Neuron (in vitro differentiated cells): ENCODE measurements around the gene C1orf35.
A peak's percentile ranks its signal among the peaks of the same experiment; 100 is the strongest.

Experiments
- H2AFZ ChIP-seq: one replicate; pipeline ENCODE4 v1.6.1; 2013; ENCODE audit warnings: low read depth, mild to moderate bottlenecking, inconsistent platforms, low read length, moderate library complexity
- H3K27me3 ChIP-seq: one replicate; pipeline ENCODE4 v1.6.1; 2013; ENCODE audit warnings: low read length; ENCODE audit not compliant: insufficient read depth
- H3K36me3 ChIP-seq: one replicate; pipeline ENCODE4 v1.6.1; 2013; ENCODE audit warnings: low read length; ENCODE audit not compliant: insufficient read depth
- H3K4me1 ChIP-seq: one replicate; pipeline ENCODE4 v1.6.1; 2013; ENCODE audit warnings: low read length; ENCODE audit not compliant: insufficient read depth
- H3K4me3 ChIP-seq: 2 replicates; pipeline ENCODE4 v1.5.1; 2013; ENCODE audit warnings: mild to moderate bottlenecking, low read length, moderate library complexity
- H3K9me3 ChIP-seq: one replicate; pipeline ENCODE4 v1.6.1; 2013; ENCODE audit warnings: low read length

C1orf35 gene

DNA sequence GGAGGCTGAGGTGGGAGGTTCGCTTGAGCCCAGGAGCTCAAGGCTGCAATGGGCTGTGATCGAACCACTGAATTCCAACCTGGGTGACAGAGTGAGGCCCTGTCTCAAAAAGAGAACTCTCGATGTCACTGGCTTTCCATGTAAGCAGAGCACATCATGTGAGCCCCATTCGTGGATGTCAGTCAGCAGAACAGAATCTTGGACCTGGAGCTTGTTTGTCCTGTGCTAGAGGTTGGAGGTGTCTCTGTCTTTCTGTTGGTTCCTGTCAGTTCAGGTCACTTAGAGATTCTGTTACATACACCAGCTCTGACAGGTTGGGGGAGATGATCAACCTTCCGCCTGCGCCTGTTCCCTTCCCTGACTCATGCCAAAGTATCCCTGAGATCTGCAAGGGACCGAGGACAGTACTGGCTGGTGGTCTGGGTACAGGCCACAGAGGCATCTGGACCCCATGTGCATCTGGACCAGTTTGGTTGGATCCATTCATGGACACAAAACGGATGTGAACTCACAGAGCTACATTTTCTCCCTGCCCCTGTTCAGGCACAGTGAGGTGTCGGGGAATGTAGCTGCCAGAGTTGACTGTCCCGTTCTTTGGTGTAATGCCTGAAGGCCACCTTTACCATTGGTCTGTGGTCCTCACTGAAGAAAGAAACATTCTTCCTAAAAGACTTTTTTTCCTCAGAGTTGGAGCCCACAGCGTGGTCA lies 10.6 kb downstream of the C1orf35 start:
- peaks cover 27% of the 10 kb centered on the region for H3K9me3 ChIP-seq
- peaks cover 45% of the 10 kb centered on the region for H3K36me3 ChIP-seq
- H3K27me3 ChIP-seq, result no peaks in the 10 kb centered on the region
- H2AFZ ChIP-seq, result no peak overlapping the region
- peaks cover 18% of the 10 kb centered on the region for H3K4me1 ChIP-seq
- H3K4me3 ChIP-seq, result no peak overlapping the region

GRCh38 chr1:228091084-228091483 lies 12.0 kb downstream of the C1orf35 start:
- no peak overlapping the region for H3K4me3 ChIP-seq
- H3K36me3 ChIP-seq, result peaks cover 33% of the 10 kb centered on the region
- H2AFZ ChIP-seq, result no peak overlapping the region
- no peaks in the 10 kb centered on the region for H3K27me3 ChIP-seq
- H3K4me1 ChIP-seq, result peaks cover 18% of the 10 kb centered on the region
- H3K9me3 ChIP-seq, result peaks cover 27% of the 10 kb centered on the region

DNA sequence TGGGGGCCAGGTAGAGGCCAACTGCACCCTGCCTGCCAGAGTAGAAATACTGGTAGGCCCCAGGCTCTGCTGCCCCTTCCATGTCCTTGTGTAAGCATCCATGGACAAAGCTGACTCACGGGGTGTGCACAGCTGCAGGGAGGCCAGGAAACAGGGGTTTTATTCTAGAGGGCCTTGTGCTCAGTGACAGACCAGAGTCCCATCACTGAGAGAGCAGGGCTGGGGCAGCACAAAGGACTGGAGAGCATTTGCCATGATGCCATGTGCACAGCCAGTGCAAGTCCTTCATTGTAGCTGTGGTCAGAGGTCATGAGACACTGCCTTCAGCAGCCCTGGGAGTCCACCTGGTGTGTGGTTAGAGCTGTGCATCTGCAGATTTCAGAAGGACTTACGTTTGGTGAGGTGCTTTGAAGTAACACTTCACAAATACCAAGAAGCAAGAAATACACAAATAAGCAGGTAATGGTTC lies 12.5 kb downstream of the C1orf35 start:
- Histone ChIP-seq H3K4me1 (peaks cover 20% of the 10 kb centered on the region), H3K4me3 (no peak overlapping the region), H3K27me3 (no peaks in the 10 kb centered on the region), H3K9me3 (peaks cover 24% of the 10 kb centered on the region), H2AFZ (no peak overlapping the region), H3K36me3 (peaks cover 28% of the 10 kb centered on the region)

- H3K36me3 ChIP-seq, result peaks cover 25% of the 10 kb centered on the region
Observed at GRCh38 chr1:228089519-228090380, 13.4 kb downstream of the C1orf35 start.

GRCh38 chr1:228088586-228089498 lies 14.3 kb downstream of the C1orf35 start:
- no peak overlapping the region for H2AFZ ChIP-seq
- H3K27me3 ChIP-seq, result no peaks in the 10 kb centered on the region
- H3K9me3 ChIP-seq, result peaks cover 11% of the 10 kb centered on the region
- H3K4me3 ChIP-seq, result no peak overlapping the region
- peaks cover 23% of the 10 kb centered on the region for H3K36me3 ChIP-seq
- peaks cover 38% of the 10 kb centered on the region for H3K4me1 ChIP-seq

More at GRCh38 chr1:228089519-228090380, 13.4 kb downstream of the C1orf35 start:
- peaks cover 19% of the 10 kb centered on the region for H3K9me3 ChIP-seq
- peaks cover 29% of the 10 kb centered on the region for H3K4me1 ChIP-seq
- no peak overlapping the region for H2AFZ ChIP-seq
- no peak overlapping the region for H3K4me3 ChIP-seq
- no peaks in the 10 kb centered on the region for H3K27me3 ChIP-seq

GRCh38 chr1:228087771-228088251 lies 15.3 kb downstream of the C1orf35 start:
- Histone ChIP-seq H3K4me1 (peaks cover 39% of the 10 kb centered on the region), H3K4me3 (no peak overlapping the region), H3K36me3 (peaks cover 17% of the 10 kb centered on the region)

GRCh38 chr1:228085287-228085951 lies 17.7 kb downstream of the C1orf35 start:
- Histone ChIP-seq H3K36me3 (peaks cover 11% of the 10 kb centered on the region), H2AFZ (no peak overlapping the region), H3K9me3 (no peaks in the 10 kb centered on the region), H3K4me3 (no peak overlapping the region), H3K27me3 (no peaks in the 10 kb centered on the region), H3K4me1 (peaks cover 41% of the 10 kb centered on the region)

More at GRCh38 chr1:228087771-228088251, 15.3 kb downstream of the C1orf35 start:
- Histone ChIP-seq H3K9me3 (peaks cover 5% of the 10 kb centered on the region), H3K27me3 (no peaks in the 10 kb centered on the region), H2AFZ (no peak overlapping the region)

DNA sequence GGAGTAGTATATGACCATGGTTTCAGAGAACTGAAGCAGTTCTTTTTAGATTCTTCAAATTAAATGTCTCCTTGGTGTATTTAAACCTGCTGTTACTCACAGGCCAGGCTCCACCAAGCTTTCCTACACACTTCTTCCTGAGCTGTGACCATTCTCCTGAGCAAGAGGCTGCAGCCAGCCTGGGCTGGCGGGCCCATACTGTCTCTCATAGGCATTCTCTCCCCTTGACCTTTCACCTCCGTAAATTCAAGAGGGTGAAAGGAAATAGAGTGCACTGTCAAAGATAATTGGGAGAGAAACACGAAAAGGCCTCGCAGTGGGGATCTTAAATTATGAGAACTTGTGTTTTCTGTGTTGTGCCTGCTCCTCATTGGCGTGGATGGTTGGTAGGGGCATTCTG lies 18.3 kb downstream of the C1orf35 start:
- H3K4me1 ChIP-seq, result peaks cover 35% of the 10 kb centered on the region

DNA sequence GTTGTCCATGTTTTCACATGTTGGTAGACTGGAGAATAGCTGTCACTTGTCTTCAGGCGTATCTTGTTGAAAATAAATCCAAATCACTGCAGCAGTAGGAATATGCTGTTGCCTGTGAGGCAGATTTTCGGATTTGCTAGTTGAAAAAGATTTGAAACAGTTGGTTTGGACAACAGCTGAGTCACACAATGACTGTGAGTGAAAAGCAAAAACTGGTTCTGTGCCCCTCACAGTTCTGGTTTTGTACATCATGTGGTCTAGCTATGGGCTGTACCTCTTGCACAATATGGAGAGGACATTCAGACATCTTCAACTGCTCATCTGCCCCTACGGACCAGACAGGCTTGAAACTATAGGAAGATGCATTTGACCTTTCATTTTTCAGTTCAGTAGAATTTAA lies 18.8 kb downstream of the C1orf35 start:
- H2AFZ ChIP-seq, result no peak overlapping the region
- peaks cover 11% of the 10 kb centered on the region for H3K36me3 ChIP-seq
- no peaks in the 10 kb centered on the region for H3K27me3 ChIP-seq
- no peaks in the 10 kb centered on the region for H3K9me3 ChIP-seq
- H3K4me3 ChIP-seq, result peak overlapping the region; percentile 94
- H3K4me1 ChIP-seq, result peaks cover 33% of the 10 kb centered on the region

More for the DNA sequence above, 18.3 kb downstream of the C1orf35 start:
- Histone ChIP-seq H3K9me3 (no peaks in the 10 kb centered on the region), H3K4me3 (peak overlapping the region; percentile 94), H3K27me3 (no peaks in the 10 kb centered on the region), H2AFZ (no peak overlapping the region), H3K36me3 (peaks cover 11% of the 10 kb centered on the region)

GRCh38 chr1:228083871-228084278 lies 19.2 kb downstream of the C1orf35 start:
- H3K4me1 ChIP-seq, result peaks cover 33% of the 10 kb centered on the region
- H2AFZ ChIP-seq, result no peak overlapping the region
- H3K27me3 ChIP-seq, result no peaks in the 10 kb centered on the region
- H3K36me3 ChIP-seq, result peaks cover 11% of the 10 kb centered on the region
- no peaks in the 10 kb centered on the region for H3K9me3 ChIP-seq
- H3K4me3 ChIP-seq, result peak overlapping the region; percentile 94

- Histone ChIP-seq H3K9me3 (no peaks in the 10 kb centered on the region), H3K4me3 (peak overlapping the region; percentile 94), H3K4me1 (peaks cover 33% of the 10 kb centered on the region), H3K36me3 (peaks cover 8% of the 10 kb centered on the region), H3K27me3 (no peaks in the 10 kb centered on the region), H2AFZ (no peak overlapping the region)
Observed at GRCh38 chr1:228082918-228083870, 19.9 kb downstream of the C1orf35 start.
